ENCODE measurements around the gene LBH.

DNA sequence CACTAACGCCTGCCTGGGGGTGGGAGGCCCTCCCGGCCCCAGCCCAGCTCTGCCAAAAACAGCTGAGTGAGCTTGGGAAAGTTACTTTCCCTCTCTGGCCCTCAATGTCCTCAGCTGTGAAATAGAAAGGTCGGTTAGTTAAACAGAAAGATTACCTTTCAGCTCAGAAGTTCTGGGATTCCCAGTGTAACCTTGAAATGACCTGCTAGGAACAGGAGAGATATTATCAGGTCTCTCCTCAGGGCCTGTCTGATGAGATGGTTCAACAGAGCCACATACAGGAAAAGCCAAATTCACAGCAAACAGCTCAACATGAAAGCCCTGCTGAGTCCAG lies 68.8 kb downstream of the LBH start:
- TF ChIP-seq EZH2phosphoT487 (IDR thresholded peaks at IDR 0.05; ENCODE audit: low read depth) (no peak), CTCF (IDR thresholded peaks at IDR 0.05; ENCODE audit: low read depth, low read length) (no peak)

All from OCI-LY3 (cell line).